GM12873 (cell line): ENCODE data around the gene HDAC4.

Source experiments
- CTCF ChIP-seq: IDR thresholded peaks from 2 replicates; pipeline ENCODE4 v1.5.1; 2012; ENCODE audit warnings: low read depth, mild to moderate bottlenecking, moderate library complexity, low read length, control low read depth; ENCODE audit not compliant: insufficient read depth; ENCODE audit errors: missing control alignments

The HDAC4 gene

GRCh38 chr2:239383759-239384156 lies 17.1 kb downstream of the HDAC4 start:
- no peak for TF ChIP-seq CTCF

GRCh38 chr2:239383036-239383758 lies 17.6 kb downstream of the HDAC4 start:
- TF ChIP-seq CTCF, result no peak

- TF ChIP-seq CTCF, result no peak
These were observed 18.4 kb downstream of the HDAC4 start for GRCh38 chr2:239382384-239382880.

- TF ChIP-seq CTCF, result no peak
These were observed 19.1 kb downstream of the HDAC4 start for GRCh38 chr2:239381709-239382134.

- TF ChIP-seq CTCF, result no peak
These were observed 19.8 kb downstream of the HDAC4 start for GRCh38 chr2:239380831-239381708.

- TF ChIP-seq CTCF, result no peak
These were observed 21.1 kb downstream of the HDAC4 start for GRCh38 chr2:239379641-239380170.
